ENCODE measurements around the gene ATXN10. TPM values are rescaled to one million over a fixed set of nuclear protein-coding genes. Genes with fewer than 3 reads are reported as not detected.

ATXN10 gene
- total and polyA plus RNA-seq, 2 donors (not counting 1 experiment from before 2014, with no cell fraction given), result 52.3 to 95.5 TPM

DNA sequence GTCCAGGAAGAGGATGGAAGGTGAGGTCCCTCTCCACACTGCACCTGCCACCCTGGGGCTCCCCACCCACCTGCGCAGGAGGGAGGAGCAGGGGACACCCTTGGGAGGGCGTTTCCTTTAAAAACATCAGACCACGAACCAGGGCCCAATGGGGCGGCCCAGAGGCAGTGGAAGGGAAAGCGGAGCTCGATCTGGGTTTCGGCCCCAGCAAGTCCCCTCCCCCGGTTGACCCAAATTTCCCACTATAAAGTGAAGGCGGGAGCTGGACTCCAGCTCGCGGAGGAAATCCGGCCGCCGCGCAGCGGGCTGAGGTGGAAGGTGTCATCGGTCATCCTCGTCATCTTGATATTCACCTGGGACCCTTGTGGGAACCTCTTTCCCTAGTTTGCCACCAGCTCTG, 206.0 kb downstream of the ATXN10 start:
- H4K20me1 ChIP-seq (ENCODE audit: control insufficient read depth, insufficient read depth, low read length, poor library complexity, severe bottlenecking), result no peaks in the 10 kb centered on the region
- H2AFZ ChIP-seq (ENCODE audit: insufficient read depth, low read depth, low read length, poor library complexity, severe bottlenecking), result no peak overlapping the region
- no peaks in the 10 kb centered on the region for H3K36me3 ChIP-seq (replicated peaks in 1 of 2; ENCODE audit: control extremely low read depth in 1 of 2, control insufficient read depth in 1 of 2, extremely low read depth in 1 of 2, insufficient read depth in 2 of 2, low read length in 1 of 2)
- peaks cover 0 to 44% (median 5%) of the 10 kb centered on the region in 4 experiments for H3K27me3 ChIP-seq (replicated peaks in 1 of 4; ENCODE audit: control extremely low read depth in 1 of 4, control insufficient read depth in 3 of 4, insufficient read depth in 4 of 4, low read length in 3 of 4)
- ATAC-seq (ENCODE audit: low read depth) (no peak), DNase-seq (no peak)
- POLR2A ChIA-PET, result no interaction called here
- H3K9ac ChIP-seq (ENCODE audit: low read length), result no peak overlapping the region
- H3K9me3 ChIP-seq (ENCODE audit: control extremely low read depth in 1 of 3, control insufficient read depth in 2 of 3, insufficient read depth in 1 of 3, low read length in 2 of 3), result peaks cover 0 to 7% (median 3%) of the 10 kb centered on the region in 3 donors
- TF ChIP-seq EZH2 (IDR thresholded peaks at IDR 0.05; ENCODE audit: borderline replicate concordance, insufficient read depth, low read depth, low read length, poor library complexity, severe bottlenecking), result no peak
- TF ChIP-seq, protein P1, sequence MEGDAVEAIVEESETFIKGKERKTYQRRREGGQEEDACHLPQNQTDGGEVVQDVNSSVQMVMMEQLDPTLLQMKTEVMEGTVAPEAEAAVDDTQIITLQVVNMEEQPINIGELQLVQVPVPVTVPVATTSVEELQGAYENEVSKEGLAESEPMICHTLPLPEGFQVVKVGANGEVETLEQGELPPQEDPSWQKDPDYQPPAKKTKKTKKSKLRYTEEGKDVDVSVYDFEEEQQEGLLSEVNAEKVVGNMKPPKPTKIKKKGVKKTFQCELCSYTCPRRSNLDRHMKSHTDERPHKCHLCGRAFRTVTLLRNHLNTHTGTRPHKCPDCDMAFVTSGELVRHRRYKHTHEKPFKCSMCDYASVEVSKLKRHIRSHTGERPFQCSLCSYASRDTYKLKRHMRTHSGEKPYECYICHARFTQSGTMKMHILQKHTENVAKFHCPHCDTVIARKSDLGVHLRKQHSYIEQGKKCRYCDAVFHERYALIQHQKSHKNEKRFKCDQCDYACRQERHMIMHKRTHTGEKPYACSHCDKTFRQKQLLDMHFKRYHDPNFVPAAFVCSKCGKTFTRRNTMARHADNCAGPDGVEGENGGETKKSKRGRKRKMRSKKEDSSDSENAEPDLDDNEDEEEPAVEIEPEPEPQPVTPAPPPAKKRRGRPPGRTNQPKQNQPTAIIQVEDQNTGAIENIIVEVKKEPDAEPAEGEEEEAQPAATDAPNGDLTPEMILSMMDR (IDR thresholded peaks at IDR 0.05), result no peak
- H3K4me1 ChIP-seq (ENCODE audit: control insufficient read depth in 2 of 2, insufficient read depth in 2 of 2, low read length in 2 of 2), result peaks cover 0 to 6% of the 10 kb centered on the region in 2 donors
- no peak overlapping the region for H3K27ac ChIP-seq (ENCODE audit: low read length in 2 of 2)
- Mint-ChIP-seq H3K9me3 (ENCODE audit: insufficient read depth) (peaks cover 4% of the 10 kb centered on the region), H3K4me1 (peaks cover 1% of the 10 kb centered on the region), H3K4me3 (no peak overlapping the region), H3K27me3 (peaks cover 28% of the 10 kb centered on the region), H3K27ac (no peak overlapping the region)
- WGBS (ENCODE audit: insufficient coverage), result 50% methylated on average over 18 of the region's 18 CpGs
- no peak overlapping the region for H3K4me2 ChIP-seq (replicated peaks; ENCODE audit: low read depth, low read length, poor library complexity, severe bottlenecking)
- CTCF ChIA-PET, result no interaction called here
- H3K79me2 ChIP-seq (ENCODE audit: control insufficient read depth, insufficient read depth, low read length), result no peaks in the 10 kb centered on the region
- intact Hi-C loops (cut with micrococcal nuclease), result no loop called here
- H3K4me3 ChIP-seq (ENCODE audit: control extremely low read depth in 1 of 5, extremely low read depth in 1 of 5, insufficient read depth in 1 of 5, low read depth in 2 of 5, low read length in 4 of 5), result no peak overlapping the region

DNA sequence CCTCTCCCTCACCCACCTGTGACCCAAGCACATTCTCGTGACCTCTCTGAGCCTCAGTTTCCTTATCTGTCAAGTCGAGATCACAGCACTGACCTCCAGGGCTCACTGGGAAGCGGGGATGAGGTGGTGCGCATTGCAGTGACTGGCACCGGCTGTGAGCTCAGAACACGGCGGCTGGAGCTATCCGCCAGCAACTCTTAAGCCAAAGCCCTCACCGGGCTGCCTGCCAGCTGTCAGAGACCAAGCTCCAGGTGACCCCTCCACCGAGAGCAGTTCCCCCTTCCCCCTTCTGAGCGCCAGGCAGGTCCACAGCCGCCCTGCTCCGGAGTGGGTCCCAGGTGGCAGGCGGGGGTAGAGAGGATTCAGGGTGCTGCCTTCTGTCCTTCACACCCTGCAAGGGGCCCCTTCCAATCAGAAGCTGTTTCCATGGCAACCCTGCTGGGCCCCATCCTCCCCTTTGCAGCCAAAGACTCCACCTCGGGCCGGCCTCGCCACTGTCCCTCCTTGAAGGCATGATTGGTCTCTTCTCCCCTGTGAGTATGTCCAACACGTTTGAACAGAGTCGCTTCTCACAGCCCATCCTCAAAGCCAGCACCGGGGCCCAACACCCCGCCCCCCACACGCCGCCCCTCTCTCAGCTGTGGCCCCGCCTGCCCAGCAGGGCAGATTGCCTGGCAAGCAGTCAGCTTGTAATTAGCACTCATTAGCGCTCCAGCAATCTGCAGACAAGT, 206.6 kb downstream of the ATXN10 start:
- H3K4me2 ChIP-seq (replicated peaks; ENCODE audit: low read depth, low read length, poor library complexity, severe bottlenecking), result no peak overlapping the region
- H3K9ac ChIP-seq (ENCODE audit: low read length), result no peak overlapping the region
- H3K27ac ChIP-seq (ENCODE audit: low read length in 2 of 2), result no peak overlapping the region
- intact Hi-C loops (cut with micrococcal nuclease), result no loop called here
- Mint-ChIP-seq H3K4me1 (peaks cover 1% of the 10 kb centered on the region), H3K27me3 (peaks cover 29% of the 10 kb centered on the region), H3K4me3 (no peak overlapping the region), H3K27ac (no peak overlapping the region), H3K9me3 (ENCODE audit: insufficient read depth) (no peaks in the 10 kb centered on the region)
- DNase-seq (no peak), ATAC-seq (ENCODE audit: low read depth) (no peak)
- H3K9me3 ChIP-seq (ENCODE audit: control extremely low read depth in 1 of 3, control insufficient read depth in 2 of 3, insufficient read depth in 1 of 3, low read length in 2 of 3), result peaks cover 0 to 3% (median 2%) of the 10 kb centered on the region in 3 donors
- H3K4me1 ChIP-seq (ENCODE audit: control insufficient read depth in 2 of 2, insufficient read depth in 2 of 2, low read length in 2 of 2), result peaks cover 0 to 6% of the 10 kb centered on the region in 2 donors
- ChIA-PET POLR2A (no interaction called here), CTCF (no interaction called here)
- TF ChIP-seq, protein P1 (IDR thresholded peaks at IDR 0.05), result no peak
- TF ChIP-seq EZH2 (IDR thresholded peaks at IDR 0.05; ENCODE audit: borderline replicate concordance, insufficient read depth, low read depth, low read length, poor library complexity, severe bottlenecking), result no peak
- peaks cover 0 to 48% (median 5%) of the 10 kb centered on the region in 4 experiments for H3K27me3 ChIP-seq (replicated peaks in 1 of 4; ENCODE audit: control extremely low read depth in 1 of 4, control insufficient read depth in 3 of 4, insufficient read depth in 4 of 4, low read length in 3 of 4)
- H2AFZ ChIP-seq (ENCODE audit: insufficient read depth, low read depth, low read length, poor library complexity, severe bottlenecking), result no peak overlapping the region
- 19% methylated on average over 23 of the region's 25 CpGs for WGBS (ENCODE audit: insufficient coverage)
- no peaks in the 10 kb centered on the region for H4K20me1 ChIP-seq (ENCODE audit: control insufficient read depth, insufficient read depth, low read length, poor library complexity, severe bottlenecking)
- H3K79me2 ChIP-seq (ENCODE audit: control insufficient read depth, insufficient read depth, low read length), result no peaks in the 10 kb centered on the region
- H3K4me3 ChIP-seq (ENCODE audit: control extremely low read depth in 1 of 5, extremely low read depth in 1 of 5, insufficient read depth in 1 of 5, low read depth in 2 of 5, low read length in 4 of 5), result no peak overlapping the region
- H3K36me3 ChIP-seq (replicated peaks in 1 of 2; ENCODE audit: control extremely low read depth in 1 of 2, control insufficient read depth in 1 of 2, extremely low read depth in 1 of 2, insufficient read depth in 2 of 2, low read length in 1 of 2), result no peaks in the 10 kb centered on the region
